Measurements from ENCODE around the gene MAP1LC3C. TPM values are rescaled to one million over a fixed set of nuclear protein-coding genes. Genes with fewer than 3 reads are reported as not detected.
A peak's percentile ranks its signal among the peaks of the same experiment; 100 is the strongest.

Gene MAP1LC3C
- total RNA-seq, 2 donors from 2014 or later, result not detected

- H3K27me3 ChIP-seq, result no peaks in the 10 kb centered on the region
- intact Hi-C loops (cut with DNase I), result no loop called here
- no peaks in the 10 kb centered on the region for H3K9me3 ChIP-seq
- no peak overlapping the region for H3K9ac ChIP-seq (ENCODE audit: low read depth in 2 of 2, low read length in 2 of 2)
- no peak for TF ChIP-seq CTCF (IDR thresholded peaks at IDR 0.05)
- H3K36me3 ChIP-seq, result no peaks in the 10 kb centered on the region
- H3K4me3 ChIP-seq, result no peak overlapping the region
- DNase-seq, result no peak
- no peaks in the 10 kb centered on the region for H3K4me1 ChIP-seq
- no peak overlapping the region for H3K27ac ChIP-seq
Observed at GRCh38 chr1:242002510-242002909, 3.6 kb upstream of the MAP1LC3C start.

GRCh38 chr1:242002072-242002471, 3.2 kb upstream of the MAP1LC3C start:
- no peak for DNase-seq
- no peaks in the 10 kb centered on the region for H3K36me3 ChIP-seq
- no peaks in the 10 kb centered on the region for H3K27me3 ChIP-seq
- H3K4me1 ChIP-seq, result no peaks in the 10 kb centered on the region
- no peak overlapping the region for H3K27ac ChIP-seq
- H3K9ac ChIP-seq (ENCODE audit: low read depth in 2 of 2, low read length in 2 of 2), result no peak overlapping the region
- no peak overlapping the region for H3K4me3 ChIP-seq
- H3K9me3 ChIP-seq, result no peaks in the 10 kb centered on the region
- intact Hi-C loops (cut with DNase I), result no loop called here
- no peak for TF ChIP-seq CTCF (IDR thresholded peaks at IDR 0.05)

GRCh38 chr1:242000434-242000833, 1.5 kb upstream of the MAP1LC3C start:
- Histone ChIP-seq H3K27me3 (no peaks in the 10 kb centered on the region), H3K4me3 (no peak overlapping the region), H3K9ac (ENCODE audit: low read depth in 2 of 2, low read length in 2 of 2) (no peak overlapping the region), H3K4me1 (no peaks in the 10 kb centered on the region), H3K9me3 (no peaks in the 10 kb centered on the region), H3K36me3 (no peaks in the 10 kb centered on the region), H3K27ac (no peak overlapping the region)
- intact Hi-C loops (cut with DNase I), result no loop called here
- DNase-seq, result no peak
- no peak for TF ChIP-seq CTCF (IDR thresholded peaks at IDR 0.05)

GRCh38 chr1:241998412-241998921, 431 bp downstream of the MAP1LC3C start:
- Histone ChIP-seq H3K36me3 (no peaks in the 10 kb centered on the region), H3K9me3 (no peaks in the 10 kb centered on the region), H3K4me3 (no peak overlapping the region), H3K27ac (no peak overlapping the region), H3K4me1 (no peaks in the 10 kb centered on the region), H3K27me3 (no peaks in the 10 kb centered on the region), H3K9ac (ENCODE audit: low read depth in 2 of 2, low read length in 2 of 2) (no peak overlapping the region)
- peak; percentile 88 for DNase-seq
- intact Hi-C loops (cut with DNase I), result loop anchor here (5.0 to 10.0 kb wide), 2 partner anchors 151 to 384 kb away; partner anchors contain the start of gene EXO1
- TF ChIP-seq CTCF (IDR thresholded peaks at IDR 0.05), result peak; percentile 53

- intact Hi-C loops (cut with DNase I), result loop anchor here (5.0 to 10.0 kb wide), 2 partner anchors 150 to 383 kb away; partner anchors contain the start of gene EXO1
- no peak for DNase-seq
- no peaks in the 10 kb centered on the region for H3K9me3 ChIP-seq
- no peak overlapping the region for H3K9ac ChIP-seq (ENCODE audit: low read depth in 2 of 2, low read length in 2 of 2)
- H3K36me3 ChIP-seq, result no peaks in the 10 kb centered on the region
- no peaks in the 10 kb centered on the region for H3K4me1 ChIP-seq
- no peak overlapping the region for H3K27ac ChIP-seq
- H3K4me3 ChIP-seq, result no peak overlapping the region
- H3K27me3 ChIP-seq, result no peaks in the 10 kb centered on the region
- TF ChIP-seq CTCF (IDR thresholded peaks at IDR 0.05), result no peak
Observed at GRCh38 chr1:241997401-241997998, 1.4 kb downstream of the MAP1LC3C start.

Measured in colonic mucosa (tissue), 4 donors.